HG03097 (cell line): Measurements from ENCODE around the gene DEXI.

Source experiments
- ATAC-seq: cut with Tn5 transposase; IDR thresholded peaks from one replicate; pipeline ENCODE4 v1.9.1; 2021; ENCODE audit not compliant: unreplicated experiment, low FRiP score

The DEXI gene

GRCh38 chr16:10906482-10906881 lies 35.8 kb downstream of the DEXI start:
- no peak for ATAC-seq

- no peak for ATAC-seq
Measured at GRCh38 chr16:10902999-10903398, 39.3 kb downstream of the DEXI start.

GRCh38 chr16:10897134-10897533 lies 45.1 kb downstream of the DEXI start:
- ATAC-seq, result no peak

GRCh38 chr16:10896723-10897122 lies 45.5 kb downstream of the DEXI start:
- ATAC-seq, result no peak

GRCh38 chr16:10896165-10896564 lies 46.1 kb downstream of the DEXI start:
- ATAC-seq, result peak; percentile 38

- ATAC-seq, result no peak
Measured at GRCh38 chr16:10895053-10895946, 47.0 kb downstream of the DEXI start.

- ATAC-seq, result no peak
Measured at GRCh38 chr16:10892782-10893318, 49.4 kb downstream of the DEXI start.

- ATAC-seq, result no peak
Measured at GRCh38 chr16:10889855-10890254, 52.4 kb downstream of the DEXI start.

- no peak for ATAC-seq
Measured at GRCh38 chr16:10888320-10888937, 53.8 kb downstream of the DEXI start.

GRCh38 chr16:10885246-10885645 lies 57.0 kb downstream of the DEXI start:
- ATAC-seq, result no peak

- no peak for ATAC-seq
Measured at GRCh38 chr16:10883004-10883403, 59.3 kb downstream of the DEXI start.

GRCh38 chr16:10881479-10882030 lies 60.7 kb downstream of the DEXI start:
- ATAC-seq, result no peak

GRCh38 chr16:10880594-10881452 lies 61.4 kb downstream of the DEXI start:
- no peak for ATAC-seq

GRCh38 chr16:10879681-10880589 lies 62.3 kb downstream of the DEXI start:
- no peak for ATAC-seq
